Body of pancreas (tissue), 4 donors: ENCODE measurements around the gene EPHA10. TPM values are rescaled to one million over a fixed set of nuclear protein-coding genes. Genes with fewer than 3 reads are reported as not detected.

Experiments used
- ATAC-seq: fragments of 150-250 bp; one replicate; pipeline ENCODE4 v1.9.1; 2016
- DNase-seq, 4 donors: peaks; one replicate each; pipeline ENCODE4 v3.0.0-alpha.2; 2019
- H3K27ac ChIP-seq, 4 donors: fragments of 200-600 bp; sonication (generic); 1 replicate in 3 of 4; 2 replicates in 1 of 4; pipeline versions ENCODE4 v1.5.1 to v1.6.1; 2016 to 2019; ENCODE audit warnings: mild to moderate bottlenecking in 1 of 4, mixed read lengths in 1 of 4, moderate library complexity in 1 of 4
- H3K27me3 ChIP-seq, 2 donors: fragments of 200-600 bp; sonication (generic); one replicate each; pipeline ENCODE4 v1.6.0; 2016; ENCODE audit warnings: mild to moderate bottlenecking in 1 of 2
- H3K36me3 ChIP-seq, 2 donors: fragments of 200-600 bp; sonication (generic); replicated peaks in 1 of 2; 2 replicates each; pipeline ENCODE4 v1.5.1; 2016; ENCODE audit warnings: low read depth in 2 of 2; ENCODE audit not compliant: insufficient read depth in 1 of 2
- H3K4me1 ChIP-seq: fragments of 200-600 bp; sonication (generic); one replicate; pipeline ENCODE4 v1.6.0; 2016
- H3K4me3 ChIP-seq, 2 donors: fragments of 200-600 bp; sonication (generic); 1 replicate in 1 of 2; 2 replicates in 1 of 2; pipeline ENCODE4 v1.5.1; 2016 to 2019
- H3K9me3 ChIP-seq, 3 donors: fragments of 200-600 bp; sonication (generic); 1 replicate in 2 of 3; 2 replicates in 1 of 3; pipeline ENCODE4 v1.5.1; 2016
- POLR2A ChIP-seq, 3 donors: fragments of 450-650 bp; IDR thresholded peaks; one replicate each; pipeline ENCODE4 v1.6.1; 2016; ENCODE audit warnings: antibody characterized with exemption in 3 of 3, mild to moderate bottlenecking in 2 of 3
- WGBS, 2 donors: methylation state at CpG; one replicate each; pipeline ENCODE4 v1.1.5; 2017; 5-methylcytosine and 5-hydroxymethylcytosine counted together
- intact Hi-C: fragments of 100-400 bp; cut with DNase I; formaldehyde crosslinking; loops from one replicate; pipeline ENCODE4 v1.15.1; 2023
- total RNA-seq, 2 donors: library from RNA; depleted of rRNA; stranded (reverse); fragments of >200 nt; gene quantifications; one replicate each; pipeline ENCODE4 v1.1.0, GENCODE V29; 2016
- TF ChIP-seq, protein P1 (sequence below), 7 experiments: fragments of 450-650 bp in 4 of 7; fragments of 200-600 bp in 3 of 7; sonication (generic) in 3 of 7; IDR thresholded peaks; one replicate each; pipeline ENCODE4 v1.5.1; 2016 to 2019; ENCODE audit warnings: antibody characterized with exemption in 7 of 7

EPHA10 gene
- total RNA-seq, 2 donors from 2014 or later, result 1.6 to 2.0 TPM

DNA sequence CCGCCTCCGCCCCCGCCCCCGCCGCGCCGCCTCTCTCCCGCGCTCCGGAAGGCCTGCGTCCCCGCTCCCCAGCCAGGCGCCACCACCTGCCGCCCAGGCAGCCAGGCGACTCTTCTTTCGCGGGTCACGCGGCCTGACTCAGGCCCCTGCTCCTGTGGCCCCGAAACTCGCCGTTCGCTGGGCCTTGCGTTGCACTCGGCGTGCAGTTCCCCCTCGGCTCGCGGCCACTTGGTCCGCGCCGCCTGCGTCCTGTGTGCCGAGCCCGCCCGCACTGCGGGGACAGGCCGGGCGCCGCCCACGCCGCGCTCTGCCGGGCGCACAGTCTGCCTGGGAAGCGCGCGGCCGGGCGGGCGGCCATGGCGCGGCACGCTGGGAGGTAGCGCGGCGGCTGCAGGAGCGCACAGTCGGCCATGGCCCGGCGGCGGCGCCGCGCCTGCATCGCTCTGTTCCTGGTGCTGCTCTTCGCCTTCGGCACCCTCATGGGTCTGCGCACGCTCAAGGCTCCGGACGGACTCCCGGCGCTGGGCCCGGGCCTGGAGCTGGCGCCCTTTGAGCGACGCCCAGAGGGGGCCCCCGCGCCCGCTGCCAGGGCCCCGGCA lies 29.0 kb upstream of the EPHA10 start, which contains the start of gene MANEAL:
MANEAL (plus strand) TSS at position 75 of the 599 bp plus-strand sequence; CDS start at position 411, 336 bp downstream.
- TF ChIP-seq, protein P1, sequence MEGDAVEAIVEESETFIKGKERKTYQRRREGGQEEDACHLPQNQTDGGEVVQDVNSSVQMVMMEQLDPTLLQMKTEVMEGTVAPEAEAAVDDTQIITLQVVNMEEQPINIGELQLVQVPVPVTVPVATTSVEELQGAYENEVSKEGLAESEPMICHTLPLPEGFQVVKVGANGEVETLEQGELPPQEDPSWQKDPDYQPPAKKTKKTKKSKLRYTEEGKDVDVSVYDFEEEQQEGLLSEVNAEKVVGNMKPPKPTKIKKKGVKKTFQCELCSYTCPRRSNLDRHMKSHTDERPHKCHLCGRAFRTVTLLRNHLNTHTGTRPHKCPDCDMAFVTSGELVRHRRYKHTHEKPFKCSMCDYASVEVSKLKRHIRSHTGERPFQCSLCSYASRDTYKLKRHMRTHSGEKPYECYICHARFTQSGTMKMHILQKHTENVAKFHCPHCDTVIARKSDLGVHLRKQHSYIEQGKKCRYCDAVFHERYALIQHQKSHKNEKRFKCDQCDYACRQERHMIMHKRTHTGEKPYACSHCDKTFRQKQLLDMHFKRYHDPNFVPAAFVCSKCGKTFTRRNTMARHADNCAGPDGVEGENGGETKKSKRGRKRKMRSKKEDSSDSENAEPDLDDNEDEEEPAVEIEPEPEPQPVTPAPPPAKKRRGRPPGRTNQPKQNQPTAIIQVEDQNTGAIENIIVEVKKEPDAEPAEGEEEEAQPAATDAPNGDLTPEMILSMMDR (IDR thresholded peaks at IDR 0.05), result peak in 1 of 7 experiments; percentile 6
- peak in 1 of 3 donors; percentile 21 for TF ChIP-seq POLR2A (IDR thresholded peaks at IDR 0.05)
- Histone ChIP-seq H3K4me3 (peak within 1 kb of the TSS; percentile 22 to 32), H3K27me3 (no peaks in the 10 kb centered on the region), H3K9me3 (no peaks in the 10 kb centered on the region), H3K4me1 (peaks cover 20% of the 10 kb centered on the region), H3K27ac (peak within 1 kb of the TSS in 1 of 4 donors; percentile 49), H3K36me3 (no peaks in the 10 kb centered on the region)
- peak; percentile 82 for ATAC-seq
- intact Hi-C loops, result loop anchor here (10.0 kb wide), 2 partner anchors 61 to 99 kb away; partner anchors contain the start of genes CDCA8 and MTF1
- peak; percentile 51 to 66 (median 56) for DNase-seq
- WGBS, 2 donors, result 1% methylated on average over 64 of the region's 82 CpGs; no CpG with 5 or more reads in 1 of the 2 donors

DNA sequence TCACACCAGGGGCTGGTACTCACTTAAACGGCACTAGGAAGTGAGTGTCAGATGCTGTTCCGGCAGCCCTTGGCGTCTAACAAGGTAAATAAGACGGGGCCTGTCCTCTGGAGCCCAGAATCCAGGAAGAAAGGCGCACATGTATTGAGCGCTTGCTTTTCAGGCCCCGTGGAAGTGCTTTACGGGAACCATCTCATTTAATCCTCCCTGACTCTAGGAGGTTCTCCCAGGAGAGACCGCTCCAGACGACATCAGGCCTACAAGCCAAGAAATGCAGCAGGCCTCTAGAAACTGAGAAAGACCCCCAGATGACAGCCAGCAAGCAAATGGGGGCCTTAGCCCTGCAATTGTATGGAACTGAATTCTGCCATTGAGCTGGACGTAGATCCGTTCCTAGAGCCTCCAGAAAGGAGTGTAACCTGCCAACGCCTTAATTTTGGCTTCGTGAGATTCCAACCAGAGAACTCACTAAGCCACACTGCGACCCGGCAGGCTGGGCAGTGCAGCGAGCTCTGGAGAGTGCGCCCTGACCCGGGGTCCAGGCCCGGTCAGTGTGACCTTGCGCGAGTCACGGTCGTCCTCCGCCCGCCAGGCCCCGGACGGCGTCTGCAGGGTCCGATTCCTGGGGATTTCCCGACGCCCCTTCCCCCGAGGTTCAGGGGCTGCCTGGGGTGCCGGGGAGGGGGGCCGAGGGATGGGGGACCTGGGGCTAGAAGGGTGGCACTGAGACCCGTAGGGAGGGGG lies 28.2 kb upstream of the EPHA10 start:
- intact Hi-C loops, result loop anchor here (10.0 kb wide), 2 partner anchors 62 to 98 kb away; partner anchors contain the start of genes CDCA8 and MTF1
- no peaks in the 10 kb centered on the region for H3K36me3 ChIP-seq
- DNase-seq (no peak), ATAC-seq (no peak)
- H3K9me3 ChIP-seq, result no peaks in the 10 kb centered on the region
- TF ChIP-seq, protein P1 (IDR thresholded peaks at IDR 0.05), result no peak
- no peak for TF ChIP-seq POLR2A (IDR thresholded peaks at IDR 0.05)
- H3K4me1 ChIP-seq, result peaks cover 20% of the 10 kb centered on the region
- H3K27ac ChIP-seq, result no peak overlapping the region
- H3K4me3 ChIP-seq, result peak overlapping the region; percentile 22 to 32
- WGBS, 2 donors, result 32 to 44% methylated on average over 30 to 35 of the region's 36 CpGs
- H3K27me3 ChIP-seq, result no peaks in the 10 kb centered on the region

DNA sequence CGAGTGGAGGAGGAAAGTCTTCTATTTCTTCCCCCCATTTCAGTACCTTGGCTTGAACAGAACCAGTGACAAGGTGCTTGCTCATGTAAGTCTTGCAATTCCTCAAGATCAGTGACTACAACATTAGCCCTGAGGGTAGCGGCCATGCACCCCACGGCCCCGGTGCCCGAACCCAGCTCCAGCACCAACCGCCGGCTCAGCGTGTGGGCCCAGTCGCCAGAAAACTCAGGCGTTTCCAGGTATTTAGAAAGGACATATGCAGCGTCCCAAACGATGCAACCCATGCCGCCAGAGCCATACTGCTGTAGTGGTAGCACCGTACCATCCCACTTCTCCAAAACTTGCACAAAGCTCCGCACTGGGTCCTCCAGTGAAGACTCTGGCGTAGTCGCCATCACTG lies 17.6 kb upstream of the EPHA10 start:
- no peak for TF ChIP-seq POLR2A (IDR thresholded peaks at IDR 0.05)
- TF ChIP-seq, protein P1 (IDR thresholded peaks at IDR 0.05), result no peak
- no peak overlapping the region for H3K4me3 ChIP-seq
- H3K36me3 ChIP-seq, result no peaks in the 10 kb centered on the region
- DNase-seq (no peak), ATAC-seq (no peak)
- no peaks in the 10 kb centered on the region for H3K4me1 ChIP-seq
- intact Hi-C loops, result no loop called here
- WGBS, 2 donors, result 63 to 67% methylated on average over 17 of the region's 17 CpGs
- H3K27ac ChIP-seq, result no peak overlapping the region
- H3K9me3 ChIP-seq, result no peaks in the 10 kb centered on the region
- no peaks in the 10 kb centered on the region for H3K27me3 ChIP-seq

DNA sequence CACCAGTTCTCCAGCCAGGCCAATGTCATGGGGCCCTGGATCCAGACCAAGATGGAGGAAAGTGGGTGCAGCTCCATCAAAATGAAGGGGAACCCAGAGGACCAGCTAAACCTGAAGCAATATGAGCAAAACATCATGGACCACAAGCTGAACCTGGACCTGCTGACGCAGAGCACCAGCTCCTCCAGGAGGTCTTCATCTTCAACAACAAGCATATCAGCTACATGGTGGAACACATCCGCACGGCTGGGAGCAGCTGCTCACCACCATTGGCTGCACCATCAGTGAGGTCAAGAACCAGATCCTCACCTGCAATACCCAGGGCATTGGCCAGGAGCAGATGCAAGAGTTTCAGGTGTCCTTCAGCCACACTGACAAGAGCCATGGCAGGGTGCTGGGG lies 13.7 kb upstream of the EPHA10 start:
- TF ChIP-seq, protein P1 (IDR thresholded peaks at IDR 0.05), result no peak
- no peak for TF ChIP-seq POLR2A (IDR thresholded peaks at IDR 0.05)
- Histone ChIP-seq H3K4me1 (no peaks in the 10 kb centered on the region), H3K4me3 (no peak overlapping the region), H3K27ac (no peak overlapping the region), H3K27me3 (no peaks in the 10 kb centered on the region), H3K36me3 (no peaks in the 10 kb centered on the region), H3K9me3 (no peaks in the 10 kb centered on the region)
- no peak for ATAC-seq
- intact Hi-C loops, result no loop called here
- DNase-seq, result no peak
- 62 to 79% methylated on average over 3 of the region's 3 CpGs for WGBS, 2 donors
